HG03558 (cell line): Measurements from ENCODE around the gene ATF4.
"Not testable (repeated sequence)": the region's sequence is repeated elsewhere in the genome, so short reads cannot be mapped to it uniquely, and the experiment has no call there.

Source experiments
- ATAC-seq: cut with Tn5 transposase; IDR thresholded peaks from one replicate; pipeline ENCODE4 v1.9.1; 2021; ENCODE audit warnings: moderate number of reproducible peaks; ENCODE audit not compliant: unreplicated experiment; ENCODE audit errors: extremely low read depth

Gene ATF4

GRCh38 chr22:39507021-39507420 lies 13.3 kb upstream of the ATF4 start:
- ATAC-seq = not testable (repeated sequence)

GRCh38 chr22:39508393-39508792 lies 12.0 kb upstream of the ATF4 start:
- no peak for ATAC-seq

- ATAC-seq = no peak
Measured at GRCh38 chr22:39510529-39511149, 9.7 kb upstream of the ATF4 start.

GRCh38 chr22:39511226-39511625 lies 9.1 kb upstream of the ATF4 start:
- ATAC-seq = no peak

- ATAC-seq = no peak
Measured at GRCh38 chr22:39512026-39512425, 8.3 kb upstream of the ATF4 start.

- no peak for ATAC-seq
Measured at GRCh38 chr22:39513791-39514190, 6.6 kb upstream of the ATF4 start.

- no peak for ATAC-seq
Measured at GRCh38 chr22:39514373-39514973, 5.9 kb upstream of the ATF4 start.

GRCh38 chr22:39515266-39516050 lies 4.9 kb upstream of the ATF4 start:
- no peak for ATAC-seq

GRCh38 chr22:39517470-39517869 lies 2.9 kb upstream of the ATF4 start:
- ATAC-seq = no peak

GRCh38 chr22:39518144-39518786 lies 2.1 kb upstream of the ATF4 start:
- no peak for ATAC-seq

GRCh38 chr22:39518996-39519680 lies 1.2 kb upstream of the ATF4 start:
- ATAC-seq = no peak

GRCh38 chr22:39519681-39520225 lies 609 bp upstream of the ATF4 start:
- peak; percentile 57 for ATAC-seq

GRCh38 chr22:39521106-39521885 lies 934 bp downstream of the ATF4 start:
- not testable (repeated sequence) for ATAC-seq

GRCh38 chr22:39522091-39522490 lies 1.7 kb downstream of the ATF4 start:
- not testable (repeated sequence) for ATAC-seq

GRCh38 chr22:39522567-39523300 lies 2.4 kb downstream of the ATF4 start:
- ATAC-seq = no peak

GRCh38 chr22:39524089-39524752 lies 3.9 kb downstream of the ATF4 start:
- ATAC-seq = no peak

GRCh38 chr22:39524753-39525657 lies 4.6 kb downstream of the ATF4 start:
- no peak for ATAC-seq
